Colonic mucosa (tissue), 4 donors: Measurements from ENCODE around the gene GATAD2B. TPM values are rescaled to one million over a fixed set of nuclear protein-coding genes. Genes with fewer than 3 reads are reported as not detected.

ENCODE experiments used
- DNase-seq: peaks from one replicate; pipeline ENCODE4 v3.0.0-alpha.2; 2020
- H3K27ac ChIP-seq: fragments of 200-600 bp; one replicate; pipeline ENCODE4 v1.8.0; 2021
- H3K27me3 ChIP-seq: fragments of 200-600 bp; one replicate; pipeline ENCODE4 v1.8.0; 2021
- H3K36me3 ChIP-seq: fragments of 200-600 bp; one replicate; pipeline ENCODE4 v1.8.0; 2021
- H3K4me1 ChIP-seq: fragments of 200-600 bp; one replicate; pipeline ENCODE4 v1.8.0; 2021; ENCODE audit warnings: mild to moderate bottlenecking
- H3K4me3 ChIP-seq: fragments of 200-600 bp; one replicate; pipeline ENCODE4 v1.8.0; 2021
- H3K9ac ChIP-seq, 2 donors: one replicate each; pipeline ENCODE4 v1.7.0; 2013; ENCODE audit warnings: control low read depth in 2 of 2, low read depth in 2 of 2, low read length in 2 of 2
- H3K9me3 ChIP-seq: fragments of 200-600 bp; one replicate; pipeline ENCODE4 v1.8.0; 2021
- CTCF ChIP-seq: fragments of 200-600 bp; IDR thresholded peaks from one replicate; pipeline ENCODE4 v1.8.0; 2022; ENCODE audit warnings: antibody characterized with exemption, mild to moderate bottlenecking
- intact Hi-C: fragments of 100-400 bp; cut with DNase I; formaldehyde crosslinking; loops from one replicate; pipeline ENCODE4 v1.14.1; 2022
- total RNA-seq, 2 donors: library from RNA; stranded (reverse); fragmentation: NEBNext Ultra II Directional in 1 of 2; extraction: Animal tissue kit (Norgen Biotek cat#: 25700) in 1 of 2; gene quantifications; one replicate each; pipeline ENCODE4 v1.2.1, GENCODE V29; 2021
- donor health status: healthy.
- donor health status: DM: no; HTN: no; CAD: no.
- donor health status: DM: no; HTN: no; CAD: no.

GATAD2B gene
- total RNA-seq, 2 donors from 2014 or later, result 32.5 to 36.5 TPM

GRCh38 chr1:153866045-153866850 lies 56.5 kb downstream of the GATAD2B start:
- no peak for TF ChIP-seq CTCF
- intact Hi-C loops, result no loop called here
- Histone ChIP-seq H3K36me3 (no peaks in the 10 kb centered on the region), H3K9me3 (no peaks in the 10 kb centered on the region), H3K27me3 (no peaks in the 10 kb centered on the region), H3K27ac (no peak overlapping the region), H3K9ac (no peak overlapping the region), H3K4me1 (no peaks in the 10 kb centered on the region), H3K4me3 (no peak overlapping the region)
- DNase-seq, result no peak

GRCh38 chr1:153860285-153860684 lies 62.5 kb downstream of the GATAD2B start:
- intact Hi-C loops, result no loop called here
- no peak for TF ChIP-seq CTCF
- DNase-seq, result no peak
- no peak overlapping the region for H3K4me3 ChIP-seq
- no peaks in the 10 kb centered on the region for H3K36me3 ChIP-seq
- H3K27me3 ChIP-seq, result no peaks in the 10 kb centered on the region
- no peak overlapping the region for H3K27ac ChIP-seq
- H3K4me1 ChIP-seq, result no peaks in the 10 kb centered on the region
- no peak overlapping the region for H3K9ac ChIP-seq
- H3K9me3 ChIP-seq, result no peaks in the 10 kb centered on the region

- TF ChIP-seq CTCF, result no peak
- no peaks in the 10 kb centered on the region for H3K36me3 ChIP-seq
- no peaks in the 10 kb centered on the region for H3K27me3 ChIP-seq
- H3K9ac ChIP-seq, result no peak overlapping the region
- intact Hi-C loops, result no loop called here
- H3K4me1 ChIP-seq, result no peaks in the 10 kb centered on the region
- H3K27ac ChIP-seq, result no peak overlapping the region
- no peak overlapping the region for H3K4me3 ChIP-seq
- DNase-seq, result no peak
- no peaks in the 10 kb centered on the region for H3K9me3 ChIP-seq
These were observed 65.3 kb downstream of the GATAD2B start for GRCh38 chr1:153857505-153857904.

GRCh38 chr1:153856763-153857162 lies 66.0 kb downstream of the GATAD2B start:
- intact Hi-C loops, result no loop called here
- TF ChIP-seq CTCF, result no peak
- H3K4me3 ChIP-seq, result no peak overlapping the region
- H3K9ac ChIP-seq, result no peak overlapping the region
- H3K27ac ChIP-seq, result no peak overlapping the region
- no peaks in the 10 kb centered on the region for H3K9me3 ChIP-seq
- no peak for DNase-seq
- H3K27me3 ChIP-seq, result no peaks in the 10 kb centered on the region
- H3K36me3 ChIP-seq, result no peaks in the 10 kb centered on the region
- no peaks in the 10 kb centered on the region for H3K4me1 ChIP-seq

GRCh38 chr1:153852170-153852569 lies 70.6 kb downstream of the GATAD2B start:
- Histone ChIP-seq H3K9ac (no peak overlapping the region), H3K27ac (no peak overlapping the region), H3K36me3 (no peaks in the 10 kb centered on the region), H3K9me3 (no peaks in the 10 kb centered on the region), H3K27me3 (no peaks in the 10 kb centered on the region), H3K4me1 (no peaks in the 10 kb centered on the region), H3K4me3 (no peak overlapping the region)
- TF ChIP-seq CTCF, result no peak
- intact Hi-C loops, result no loop called here
- DNase-seq, result no peak
